ENCODE data around the gene SLC29A1.

DNA sequence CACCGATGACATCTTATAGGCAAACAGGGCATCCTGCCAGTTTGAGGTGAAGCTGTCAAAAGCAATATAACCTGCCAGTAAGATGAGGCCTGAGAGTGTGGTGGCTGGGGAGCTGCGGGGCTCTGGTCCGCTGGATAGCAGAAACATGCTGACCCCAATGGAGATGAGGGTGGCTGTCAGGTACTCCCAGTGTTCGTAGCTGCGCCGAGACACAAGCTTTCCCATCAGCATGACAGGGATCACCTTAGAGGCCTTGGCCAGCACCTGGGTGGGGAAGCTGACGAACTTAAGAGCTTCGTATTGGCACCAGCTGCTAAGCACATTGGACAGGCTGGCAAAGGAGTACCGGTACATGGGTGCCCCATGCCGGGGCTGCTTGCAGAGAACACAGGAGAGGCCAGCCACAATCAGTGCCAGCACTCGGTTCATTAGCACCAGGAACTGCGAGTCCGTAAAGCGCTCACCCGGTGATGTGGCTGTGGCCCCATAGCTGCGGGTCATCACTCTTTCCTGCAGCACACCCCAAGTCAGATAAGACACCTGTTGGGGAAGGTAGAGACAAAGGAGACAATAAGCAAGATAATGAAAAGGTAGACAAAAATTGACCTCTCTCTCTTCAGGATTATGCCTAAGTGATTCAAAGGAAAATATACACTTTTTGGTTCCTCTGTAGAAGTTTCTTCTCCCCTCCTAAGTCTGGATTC, 31.9 kb downstream of the SLC29A1 start:
- TF ChIP-seq, protein P1, sequence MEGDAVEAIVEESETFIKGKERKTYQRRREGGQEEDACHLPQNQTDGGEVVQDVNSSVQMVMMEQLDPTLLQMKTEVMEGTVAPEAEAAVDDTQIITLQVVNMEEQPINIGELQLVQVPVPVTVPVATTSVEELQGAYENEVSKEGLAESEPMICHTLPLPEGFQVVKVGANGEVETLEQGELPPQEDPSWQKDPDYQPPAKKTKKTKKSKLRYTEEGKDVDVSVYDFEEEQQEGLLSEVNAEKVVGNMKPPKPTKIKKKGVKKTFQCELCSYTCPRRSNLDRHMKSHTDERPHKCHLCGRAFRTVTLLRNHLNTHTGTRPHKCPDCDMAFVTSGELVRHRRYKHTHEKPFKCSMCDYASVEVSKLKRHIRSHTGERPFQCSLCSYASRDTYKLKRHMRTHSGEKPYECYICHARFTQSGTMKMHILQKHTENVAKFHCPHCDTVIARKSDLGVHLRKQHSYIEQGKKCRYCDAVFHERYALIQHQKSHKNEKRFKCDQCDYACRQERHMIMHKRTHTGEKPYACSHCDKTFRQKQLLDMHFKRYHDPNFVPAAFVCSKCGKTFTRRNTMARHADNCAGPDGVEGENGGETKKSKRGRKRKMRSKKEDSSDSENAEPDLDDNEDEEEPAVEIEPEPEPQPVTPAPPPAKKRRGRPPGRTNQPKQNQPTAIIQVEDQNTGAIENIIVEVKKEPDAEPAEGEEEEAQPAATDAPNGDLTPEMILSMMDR (IDR thresholded peaks at IDR 0.05): no peak
- TF ChIP-seq POLR2A (IDR thresholded peaks at IDR 0.05) (no peak), EP300 (IDR thresholded peaks at IDR 0.05) (no peak)
